T-helper 17 cell (primary cell): ENCODE results near the gene TENM4. TPM values are rescaled to one million over a fixed set of nuclear protein-coding genes. Genes with fewer than 3 reads are reported as not detected.
A peak's percentile ranks its signal among the peaks of the same experiment; 100 is the strongest.

Experiments
- ATAC-seq: fragments of 150-1000 bp; cut with Tn5 transposase; 2 replicates; pipeline ENCODE4 v1.10.0; 2021; ENCODE audit warnings: mild to moderate bottlenecking, moderate library complexity
- DNase-seq, 3 donors: peaks; one replicate each; pipeline versions ENCODE4 v3.0.0 to v3.0.0-alpha.2; 2020 to 2021
- H3K9me3 ChIP-seq: one replicate; pipeline ENCODE4 v1.7.0; 2013; ENCODE audit warnings: low read length, mild to moderate bottlenecking; ENCODE audit not compliant: control insufficient read depth, poor library complexity, severe bottlenecking
- H3K27ac Mint-ChIP-seq: one replicate; pipeline ENCODE4 v1.8.0; 2022; ENCODE audit warnings: mild to moderate bottlenecking, moderate library complexity, mixed read lengths
- H3K27me3 Mint-ChIP-seq: one replicate; pipeline ENCODE4 v1.8.0; 2022; ENCODE audit warnings: mixed read lengths
- H3K36me3 Mint-ChIP-seq: one replicate; pipeline ENCODE4 v1.8.0; 2022; ENCODE audit warnings: low read depth, mixed read lengths
- H3K4me1 Mint-ChIP-seq: one replicate; pipeline ENCODE4 v1.8.0; 2022; ENCODE audit warnings: mild to moderate bottlenecking, mixed read lengths
- H3K4me3 Mint-ChIP-seq: one replicate; pipeline ENCODE4 v1.8.0; 2022; ENCODE audit warnings: mild to moderate bottlenecking, moderate library complexity, mixed read lengths
- total RNA-seq, 4 donors: library from RNA in 2 of 4; stranded (reverse) in 2 of 4; gene quantifications; one replicate each; pipeline ENCODE4 v1.2.3 and lab custom pipeline; 2022 to 2026

Gene TENM4
- total RNA-seq, 2 donors from 2014 or later = 0.31 to 0.97 TPM

DNA sequence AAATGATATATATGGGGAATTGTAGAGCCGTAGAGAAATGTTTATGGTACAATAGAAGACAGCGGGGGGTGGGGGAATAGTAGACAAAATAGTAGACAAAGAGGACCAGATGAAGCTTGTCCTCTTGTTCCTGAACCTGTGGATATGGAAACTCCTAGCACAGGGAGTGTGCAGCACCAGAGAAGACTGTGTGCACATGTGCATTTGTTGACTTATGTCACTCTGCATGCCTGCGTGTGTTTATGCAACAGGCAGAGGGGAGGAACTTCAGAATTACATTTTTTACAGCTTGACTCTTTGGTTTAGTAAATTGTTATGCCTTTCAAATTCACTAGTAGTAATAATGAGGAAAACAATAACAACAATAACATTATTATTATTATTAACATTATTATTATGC lies 36.0 kb downstream of the TENM4 start:
- H3K27ac Mint-ChIP-seq = no peak overlapping the region
- no peak overlapping the region for H3K4me3 Mint-ChIP-seq
- no peaks in the 10 kb centered on the region for H3K36me3 Mint-ChIP-seq
- H3K4me1 Mint-ChIP-seq = no peaks in the 10 kb centered on the region
- H3K9me3 ChIP-seq = no peaks in the 10 kb centered on the region
- ATAC-seq (no peak), DNase-seq (no peak)
- no peaks in the 10 kb centered on the region for H3K27me3 Mint-ChIP-seq

- DNase-seq (no peak), ATAC-seq (no peak)
- no peaks in the 10 kb centered on the region for H3K36me3 Mint-ChIP-seq
- no peak overlapping the region for H3K4me3 Mint-ChIP-seq
- no peaks in the 10 kb centered on the region for H3K9me3 ChIP-seq
- no peaks in the 10 kb centered on the region for H3K4me1 Mint-ChIP-seq
- H3K27ac Mint-ChIP-seq = no peak overlapping the region
- no peaks in the 10 kb centered on the region for H3K27me3 Mint-ChIP-seq
Observed at GRCh38 chr11:79404325-79404724, 36.5 kb downstream of the TENM4 start.

GRCh38 chr11:79403839-79404238 lies 37.0 kb downstream of the TENM4 start:
- ATAC-seq (no peak), DNase-seq (peak in 1 of 3 donors; percentile 8)
- Mint-ChIP-seq H3K27ac (no peak overlapping the region), H3K36me3 (no peaks in the 10 kb centered on the region), H3K4me1 (no peaks in the 10 kb centered on the region), H3K4me3 (no peak overlapping the region), H3K27me3 (no peaks in the 10 kb centered on the region)
- H3K9me3 ChIP-seq = no peaks in the 10 kb centered on the region

- Mint-ChIP-seq H3K27me3 (no peaks in the 10 kb centered on the region), H3K4me3 (no peak overlapping the region), H3K4me1 (no peaks in the 10 kb centered on the region), H3K36me3 (no peaks in the 10 kb centered on the region), H3K27ac (no peak overlapping the region)
- DNase-seq (no peak), ATAC-seq (no peak)
- H3K9me3 ChIP-seq = no peaks in the 10 kb centered on the region
Observed at GRCh38 chr11:79402912-79403311, 37.9 kb downstream of the TENM4 start.

GRCh38 chr11:79400717-79401330 lies 40.0 kb downstream of the TENM4 start:
- Mint-ChIP-seq H3K27me3 (no peaks in the 10 kb centered on the region), H3K4me1 (no peaks in the 10 kb centered on the region), H3K36me3 (no peaks in the 10 kb centered on the region), H3K27ac (no peak overlapping the region), H3K4me3 (no peak overlapping the region)
- no peaks in the 10 kb centered on the region for H3K9me3 ChIP-seq
- no peak for DNase-seq
- ATAC-seq = no peak

DNA sequence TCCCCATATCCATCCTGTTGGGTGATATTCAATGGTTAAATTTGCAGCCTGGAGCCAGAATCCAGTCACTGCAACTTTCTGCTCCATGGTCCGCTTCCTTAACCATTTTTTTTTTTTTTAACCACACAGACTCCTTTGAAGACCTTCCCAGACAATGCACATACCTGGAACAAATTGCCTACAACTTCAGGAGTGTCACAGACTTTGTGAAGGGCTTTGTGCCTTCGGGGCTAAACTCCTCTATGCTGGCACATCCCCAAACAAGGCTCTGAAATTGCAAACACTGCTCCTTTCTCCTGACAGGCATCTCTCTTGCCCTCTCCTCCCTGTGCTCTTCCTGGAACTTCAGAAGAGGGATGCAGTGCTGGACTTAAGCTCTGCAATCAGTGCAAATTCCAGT lies 40.6 kb downstream of the TENM4 start:
- Mint-ChIP-seq H3K36me3 (no peaks in the 10 kb centered on the region), H3K27ac (no peak overlapping the region), H3K4me1 (no peaks in the 10 kb centered on the region), H3K27me3 (no peaks in the 10 kb centered on the region), H3K4me3 (no peak overlapping the region)
- no peak for ATAC-seq
- DNase-seq = no peak
- no peaks in the 10 kb centered on the region for H3K9me3 ChIP-seq

- no peak for ATAC-seq
- no peak overlapping the region for H3K4me3 Mint-ChIP-seq
- H3K9me3 ChIP-seq = no peaks in the 10 kb centered on the region
- DNase-seq = no peak
- H3K27me3 Mint-ChIP-seq = no peaks in the 10 kb centered on the region
- H3K36me3 Mint-ChIP-seq = no peaks in the 10 kb centered on the region
- no peak overlapping the region for H3K27ac Mint-ChIP-seq
- no peaks in the 10 kb centered on the region for H3K4me1 Mint-ChIP-seq
Observed at GRCh38 chr11:79397252-79397651, 43.6 kb downstream of the TENM4 start.

GRCh38 chr11:79396674-79397073 lies 44.2 kb downstream of the TENM4 start:
- ATAC-seq = no peak
- Mint-ChIP-seq H3K27me3 (no peaks in the 10 kb centered on the region), H3K4me1 (no peaks in the 10 kb centered on the region), H3K36me3 (no peaks in the 10 kb centered on the region), H3K4me3 (no peak overlapping the region), H3K27ac (no peak overlapping the region)
- H3K9me3 ChIP-seq = no peaks in the 10 kb centered on the region
- no peak for DNase-seq

GRCh38 chr11:79396001-79396400 lies 44.8 kb downstream of the TENM4 start:
- ATAC-seq (no peak), DNase-seq (no peak)
- no peaks in the 10 kb centered on the region for H3K36me3 Mint-ChIP-seq

DNA sequence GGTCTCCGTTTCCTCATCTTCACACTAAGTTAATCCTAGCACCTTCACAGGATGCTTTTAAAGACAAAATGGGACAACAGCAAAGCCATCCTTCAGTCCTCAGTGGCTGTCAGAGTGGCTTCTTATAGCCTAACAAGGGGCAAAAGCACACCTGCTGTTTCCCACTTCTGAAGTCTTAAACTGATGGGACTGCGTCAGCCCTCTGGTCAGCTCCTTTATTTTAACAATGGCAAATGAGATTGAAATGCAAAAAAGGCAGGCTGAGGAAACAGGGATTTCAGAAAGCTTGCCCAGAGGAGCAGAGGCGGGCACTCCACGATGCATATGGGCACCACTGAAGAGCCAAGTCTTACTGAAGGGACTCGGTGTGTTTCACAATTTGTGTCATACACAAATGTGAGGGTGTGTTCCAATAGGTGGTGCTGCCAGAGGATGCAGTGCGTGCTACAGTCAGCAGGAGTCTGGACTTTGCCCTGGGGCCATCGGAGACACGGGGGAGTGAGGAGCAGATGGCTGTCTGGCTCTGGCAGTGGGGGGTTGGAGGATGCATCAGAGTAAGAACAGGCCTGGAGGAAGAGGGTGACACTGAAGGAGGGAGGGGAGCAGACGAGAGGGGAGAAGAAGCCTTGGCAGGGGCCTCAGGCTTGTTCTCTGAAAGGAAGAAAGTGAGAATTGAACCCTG lies 47.3 kb downstream of the TENM4 start:
- DNase-seq = no peak
- Mint-ChIP-seq H3K4me1 (no peaks in the 10 kb centered on the region), H3K36me3 (no peaks in the 10 kb centered on the region), H3K4me3 (no peak overlapping the region), H3K27ac (no peak overlapping the region), H3K27me3 (no peaks in the 10 kb centered on the region)
- no peak for ATAC-seq
- H3K9me3 ChIP-seq = no peaks in the 10 kb centered on the region

More at GRCh38 chr11:79396001-79396400, 44.8 kb downstream of the TENM4 start:
- no peaks in the 10 kb centered on the region for H3K4me1 Mint-ChIP-seq
- no peak overlapping the region for H3K4me3 Mint-ChIP-seq
- H3K27ac Mint-ChIP-seq = no peak overlapping the region
- H3K27me3 Mint-ChIP-seq = no peaks in the 10 kb centered on the region
- H3K9me3 ChIP-seq = no peaks in the 10 kb centered on the region

DNA sequence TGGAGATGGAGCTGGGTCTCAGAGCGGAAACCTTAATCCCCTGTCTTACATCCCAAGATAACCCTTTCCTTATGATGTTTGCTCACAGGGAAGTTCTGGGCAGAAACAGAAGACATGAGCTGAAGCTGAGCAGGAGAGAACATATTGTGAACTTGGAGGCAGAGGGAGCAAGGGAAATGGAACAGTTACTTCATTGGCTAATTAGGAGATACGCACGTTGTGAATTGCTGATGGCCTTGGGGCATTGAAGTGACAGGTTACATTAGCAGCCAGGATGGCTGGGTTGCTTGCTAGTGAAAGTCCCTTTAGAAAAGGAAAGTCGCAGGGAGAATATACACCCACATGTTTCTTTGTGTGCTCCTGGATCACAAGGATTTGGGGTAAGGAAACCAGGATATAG lies 48.7 kb downstream of the TENM4 start:
- H3K27me3 Mint-ChIP-seq = no peaks in the 10 kb centered on the region
- DNase-seq = no peak
- H3K27ac Mint-ChIP-seq = no peak overlapping the region
- no peak for ATAC-seq
- H3K4me3 Mint-ChIP-seq = no peak overlapping the region
- no peaks in the 10 kb centered on the region for H3K9me3 ChIP-seq
- H3K4me1 Mint-ChIP-seq = no peaks in the 10 kb centered on the region
- H3K36me3 Mint-ChIP-seq = no peaks in the 10 kb centered on the region

DNA sequence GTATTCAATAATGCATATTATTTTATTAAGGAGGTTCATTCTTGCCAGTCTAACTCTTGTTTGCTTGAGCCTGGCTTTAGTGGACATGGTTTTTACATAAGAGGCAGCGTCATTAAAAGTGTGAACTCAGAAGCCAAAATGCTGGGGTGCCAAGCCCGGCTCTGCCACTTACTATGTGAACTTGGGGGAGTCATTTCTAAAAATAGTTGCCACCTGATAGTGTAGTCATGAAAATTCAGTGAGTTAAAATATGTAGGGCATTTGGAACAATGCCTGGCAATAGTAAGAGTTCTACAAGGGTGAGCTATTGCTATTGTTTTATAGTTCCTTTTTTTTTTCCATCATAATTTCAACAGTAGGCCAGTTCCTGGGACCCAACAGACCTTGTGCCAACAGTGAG lies 49.9 kb downstream of the TENM4 start:
- H3K36me3 Mint-ChIP-seq = no peaks in the 10 kb centered on the region
- H3K27ac Mint-ChIP-seq = no peak overlapping the region
- no peaks in the 10 kb centered on the region for H3K9me3 ChIP-seq
- no peaks in the 10 kb centered on the region for H3K4me1 Mint-ChIP-seq
- H3K4me3 Mint-ChIP-seq = no peak overlapping the region
- DNase-seq (no peak), ATAC-seq (no peak)
- H3K27me3 Mint-ChIP-seq = no peaks in the 10 kb centered on the region

DNA sequence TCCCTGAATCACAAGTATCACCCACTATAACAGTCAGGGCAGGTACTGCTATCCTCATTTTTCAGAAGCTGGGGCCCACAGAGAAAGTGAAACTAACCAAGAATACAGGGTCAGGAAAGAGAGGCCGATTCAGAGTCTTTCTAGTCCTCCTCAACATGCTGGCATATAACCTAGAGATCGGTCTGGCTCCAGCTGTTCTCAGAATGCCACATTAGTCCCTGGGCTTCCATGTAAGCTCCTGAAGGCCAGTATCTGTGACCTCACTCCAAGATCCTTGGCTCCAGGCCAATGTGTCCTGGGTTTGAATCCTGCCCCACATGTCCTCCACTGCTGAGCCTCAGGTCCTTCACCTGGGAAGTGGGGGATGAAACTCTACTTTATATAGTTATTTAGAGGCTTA lies 50.4 kb downstream of the TENM4 start:
- Mint-ChIP-seq H3K4me1 (no peaks in the 10 kb centered on the region), H3K4me3 (no peak overlapping the region), H3K27ac (no peak overlapping the region), H3K27me3 (no peaks in the 10 kb centered on the region), H3K36me3 (no peaks in the 10 kb centered on the region)
- DNase-seq (no peak), ATAC-seq (no peak)
- H3K9me3 ChIP-seq = no peaks in the 10 kb centered on the region

DNA sequence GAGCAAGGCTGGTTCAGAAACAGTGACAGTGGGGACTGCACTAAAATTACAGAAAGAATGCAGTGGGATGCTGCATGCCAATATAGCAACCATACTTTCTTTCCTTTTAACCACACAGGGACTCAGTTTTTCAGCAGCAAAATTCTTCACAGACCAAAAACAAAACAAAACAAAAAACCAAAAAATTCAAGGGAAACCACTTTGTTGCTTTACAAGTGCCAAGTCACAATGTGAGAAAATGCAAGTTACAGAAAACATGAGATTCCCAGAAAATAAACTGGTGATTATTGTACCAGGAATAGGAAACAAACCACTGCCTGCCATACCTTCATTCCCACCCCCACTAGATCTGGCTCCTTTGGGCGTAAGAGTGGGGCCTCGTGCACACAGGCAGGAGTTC lies 52.6 kb downstream of the TENM4 start:
- no peaks in the 10 kb centered on the region for H3K27me3 Mint-ChIP-seq
- no peak overlapping the region for H3K4me3 Mint-ChIP-seq
- no peaks in the 10 kb centered on the region for H3K4me1 Mint-ChIP-seq

More for the DNA sequence above, 52.6 kb downstream of the TENM4 start:
- Mint-ChIP-seq H3K36me3 (no peaks in the 10 kb centered on the region), H3K27ac (no peak overlapping the region)
- H3K9me3 ChIP-seq = no peaks in the 10 kb centered on the region
- ATAC-seq (no peak), DNase-seq (no peak)
